A549 (cell line): ENCODE data around the gene CCL20.

Experiments
- CEBPB ChIP-seq, 2 experiments: fragments of >200 bp in 1 of 2; sonication (Bioruptor Twin) in 1 of 2; formaldehyde crosslinking in 1 of 2; IDR thresholded peaks; 2 replicates each; pipeline ENCODE4 v1.6.1; 2012 to 2016
- CHD2 ChIP-seq: fragments of 150-350 bp; IDR thresholded peaks from 2 replicates; pipeline ENCODE4 v1.6.1; 2014; ENCODE audit warnings: low read length; ENCODE audit not compliant: partially characterized antibody
- EHMT2 ChIP-seq: fragments of 200-600 bp; sonication (generic); IDR thresholded peaks from 2 replicates; pipeline ENCODE4 v1.6.1; 2016; ENCODE audit warnings: antibody characterized with exemption, low read depth, mild to moderate bottlenecking, moderate library complexity
- HEYL ChIP-seq: fragments of 250-450 bp; sonication (Bioruptor Pico); IDR thresholded peaks from 2 replicates; pipeline ENCODE4 v1.8.0; 2021; ENCODE audit warnings: mild to moderate bottlenecking, moderate library complexity
- POLR2A ChIP-seq: IDR thresholded peaks from 2 replicates; pipeline ENCODE4 v1.6.1; 2012; ENCODE audit warnings: mild to moderate bottlenecking, low read length
- RAD21 ChIP-seq, 2 experiments: fragments of >200 bp in 1 of 2; sonication (Bioruptor Twin) in 1 of 2; formaldehyde crosslinking in 1 of 2; IDR thresholded peaks in 1 of 2; conservative IDR thresholded peaks in 1 of 2; 2 replicates in 1 of 2; 3 replicates in 1 of 2; pipeline ENCODE4 v1.6.1; 2012 to 2018; ENCODE audit warnings: inconsistent platforms in 1 of 2
- TF ChIP-seq, protein P1 (sequence below): fragments of >200 bp; sonication (Bioruptor Twin); formaldehyde crosslinking; IDR thresholded peaks from 3 replicates; pipeline ENCODE4 v1.5.1; 2016
- TF ChIP-seq, protein P2 (sequence below): IDR thresholded peaks from 2 replicates; pipeline ENCODE4 v1.6.1; 2012
- TF ChIP-seq, protein P3 (sequence below): IDR thresholded peaks from 2 replicates; pipeline ENCODE4 v1.6.1; 2012

GRCh38 chr2:227822416-227823003, 8.9 kb downstream of the CCL20 start:
- TF ChIP-seq RAD21 (conservative IDR thresholded peaks at IDR 0.05 in 1 of 2, IDR thresholded peaks at IDR 0.05 in 1 of 2) (no peak), POLR2A (no peak), CEBPB (IDR thresholded peaks at IDR 0.05) (no peak), HEYL (CRISPR knock-in tag) (no peak), EHMT2 (no peak), CHD2 (no peak)
- TF ChIP-seq, protein P1, sequence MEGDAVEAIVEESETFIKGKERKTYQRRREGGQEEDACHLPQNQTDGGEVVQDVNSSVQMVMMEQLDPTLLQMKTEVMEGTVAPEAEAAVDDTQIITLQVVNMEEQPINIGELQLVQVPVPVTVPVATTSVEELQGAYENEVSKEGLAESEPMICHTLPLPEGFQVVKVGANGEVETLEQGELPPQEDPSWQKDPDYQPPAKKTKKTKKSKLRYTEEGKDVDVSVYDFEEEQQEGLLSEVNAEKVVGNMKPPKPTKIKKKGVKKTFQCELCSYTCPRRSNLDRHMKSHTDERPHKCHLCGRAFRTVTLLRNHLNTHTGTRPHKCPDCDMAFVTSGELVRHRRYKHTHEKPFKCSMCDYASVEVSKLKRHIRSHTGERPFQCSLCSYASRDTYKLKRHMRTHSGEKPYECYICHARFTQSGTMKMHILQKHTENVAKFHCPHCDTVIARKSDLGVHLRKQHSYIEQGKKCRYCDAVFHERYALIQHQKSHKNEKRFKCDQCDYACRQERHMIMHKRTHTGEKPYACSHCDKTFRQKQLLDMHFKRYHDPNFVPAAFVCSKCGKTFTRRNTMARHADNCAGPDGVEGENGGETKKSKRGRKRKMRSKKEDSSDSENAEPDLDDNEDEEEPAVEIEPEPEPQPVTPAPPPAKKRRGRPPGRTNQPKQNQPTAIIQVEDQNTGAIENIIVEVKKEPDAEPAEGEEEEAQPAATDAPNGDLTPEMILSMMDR = no peak
- TF ChIP-seq, protein P2, sequence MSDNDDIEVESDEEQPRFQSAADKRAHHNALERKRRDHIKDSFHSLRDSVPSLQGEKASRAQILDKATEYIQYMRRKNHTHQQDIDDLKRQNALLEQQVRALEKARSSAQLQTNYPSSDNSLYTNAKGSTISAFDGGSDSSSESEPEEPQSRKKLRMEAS = no peak
- TF ChIP-seq, protein P3, sequence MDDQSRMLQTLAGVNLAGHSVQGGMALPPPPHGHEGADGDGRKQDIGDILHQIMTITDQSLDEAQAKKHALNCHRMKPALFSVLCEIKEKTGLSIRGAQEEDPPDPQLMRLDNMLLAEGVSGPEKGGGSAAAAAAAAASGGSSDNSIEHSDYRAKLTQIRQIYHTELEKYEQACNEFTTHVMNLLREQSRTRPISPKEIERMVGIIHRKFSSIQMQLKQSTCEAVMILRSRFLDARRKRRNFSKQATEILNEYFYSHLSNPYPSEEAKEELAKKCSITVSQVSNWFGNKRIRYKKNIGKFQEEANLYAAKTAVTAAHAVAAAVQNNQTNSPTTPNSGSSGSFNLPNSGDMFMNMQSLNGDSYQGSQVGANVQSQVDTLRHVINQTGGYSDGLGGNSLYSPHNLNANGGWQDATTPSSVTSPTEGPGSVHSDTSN = no peak
